NCI-H510A (cell line): Measurements from ENCODE around the gene DIDO1.

Source experiments
- DNase-seq: peaks from one replicate; lab custom pipeline; 2025; lab: John Stamatoyannopoulos, UW

Gene DIDO1

GRCh38 chr20:62910777-62911497 lies 15.4 kb downstream of the DIDO1 start:
- DNase-seq = no peak

GRCh38 chr20:62910217-62910766 lies 16.0 kb downstream of the DIDO1 start:
- DNase-seq = no peak

- peak; percentile 84 for DNase-seq
Measured at GRCh38 chr20:62908971-62909791, 17.1 kb downstream of the DIDO1 start.

- DNase-seq = no peak
Measured at GRCh38 chr20:62907384-62908317, 18.7 kb downstream of the DIDO1 start.

- no peak for DNase-seq
Measured at GRCh38 chr20:62906647-62907375, 19.5 kb downstream of the DIDO1 start.

GRCh38 chr20:62906209-62906608 lies 20.1 kb downstream of the DIDO1 start:
- DNase-seq = no peak

GRCh38 chr20:62905536-62906117 lies 20.7 kb downstream of the DIDO1 start:
- no peak for DNase-seq

GRCh38 chr20:62902926-62903615 lies 23.2 kb downstream of the DIDO1 start:
- no peak for DNase-seq

GRCh38 chr20:62901891-62902290 lies 24.4 kb downstream of the DIDO1 start:
- no peak for DNase-seq

- DNase-seq = peak; percentile 52
Measured at GRCh38 chr20:62900692-62901584, 25.4 kb downstream of the DIDO1 start.

- peak; percentile 34 for DNase-seq
Measured at GRCh38 chr20:62900052-62900691, 26.1 kb downstream of the DIDO1 start.

- no peak for DNase-seq
Measured at GRCh38 chr20:62899633-62900051, 26.7 kb downstream of the DIDO1 start.

GRCh38 chr20:62898970-62899632 lies 27.2 kb downstream of the DIDO1 start:
- no peak for DNase-seq

- no peak for DNase-seq
Measured at GRCh38 chr20:62898093-62898964, 28.0 kb downstream of the DIDO1 start.

- DNase-seq = no peak
Measured at GRCh38 chr20:62897666-62898065, 28.6 kb downstream of the DIDO1 start.

GRCh38 chr20:62896526-62896925 lies 29.8 kb downstream of the DIDO1 start:
- peak; percentile 42 for DNase-seq

GRCh38 chr20:62895539-62895938 lies 30.8 kb downstream of the DIDO1 start:
- DNase-seq = no peak
